Fibroblast of skin of back (primary cell): Measurements from ENCODE around the gene MGLL.

Source experiments
- DNase-seq: peaks from one replicate; pipeline ENCODE4 v3.0.0-alpha.2; 2013

MGLL gene

DNA sequence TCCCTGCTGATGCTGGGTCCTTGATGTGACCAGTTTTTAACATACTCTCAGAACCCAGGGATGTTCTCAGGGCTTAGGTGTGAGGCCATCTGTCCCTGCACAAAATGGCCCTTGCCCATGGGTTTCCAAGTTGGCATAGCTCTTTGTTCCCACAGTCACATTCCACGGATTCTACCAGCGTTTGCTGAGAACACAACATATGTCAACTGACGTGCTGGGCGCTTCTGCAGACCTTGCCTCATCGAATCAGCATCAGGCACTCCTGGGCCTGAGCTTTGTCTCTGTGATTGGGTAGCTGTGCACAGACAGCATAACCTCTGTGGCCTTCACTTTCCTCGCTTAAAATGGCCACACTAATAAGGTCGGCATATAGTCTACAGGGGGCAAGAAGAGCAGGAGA lies 69.0 kb downstream of the MGLL start:
- DNase-seq, result no peak

DNA sequence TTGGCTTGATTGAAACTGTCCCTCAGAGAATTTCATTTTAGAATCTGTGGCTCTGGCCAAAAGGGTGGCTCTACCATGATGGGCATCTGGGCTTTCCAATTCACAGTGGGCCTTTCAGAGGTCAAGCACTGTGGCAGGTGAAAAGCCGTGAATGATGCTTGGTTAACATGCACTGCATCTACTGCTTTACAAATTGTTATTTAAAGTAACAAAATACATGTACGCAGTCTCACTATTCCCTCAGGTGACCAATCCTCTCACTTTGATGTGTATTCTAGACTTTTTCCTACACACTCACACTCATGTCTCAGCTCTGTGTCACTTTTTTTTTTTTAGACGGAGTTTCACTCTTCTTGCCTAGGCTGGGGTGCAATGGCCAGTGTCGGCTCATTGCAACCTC lies 70.5 kb downstream of the MGLL start:
- no peak for DNase-seq

DNA sequence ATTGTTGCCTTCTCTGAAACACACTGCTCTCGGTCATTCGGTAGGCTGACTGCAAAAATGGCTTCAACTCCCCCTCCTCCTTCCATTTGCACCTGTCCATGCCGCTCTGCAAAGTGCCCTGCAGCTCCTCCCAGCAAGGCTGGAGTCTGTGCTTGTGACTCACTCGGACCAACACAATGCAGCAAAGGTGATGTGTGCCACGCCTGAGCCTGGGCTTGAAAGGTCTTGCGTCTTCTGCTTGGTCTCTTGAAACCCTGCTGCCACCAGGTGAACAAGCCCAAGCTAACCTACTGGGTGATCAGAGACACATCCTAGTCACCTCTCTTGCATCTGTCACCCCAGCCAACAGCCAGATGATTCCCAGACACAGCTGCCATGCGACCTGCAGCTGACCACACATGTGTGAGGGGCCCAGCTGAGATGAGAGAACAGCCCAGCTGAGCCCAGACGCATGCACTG lies 71.1 kb downstream of the MGLL start:
- DNase-seq, result no peak

DNA sequence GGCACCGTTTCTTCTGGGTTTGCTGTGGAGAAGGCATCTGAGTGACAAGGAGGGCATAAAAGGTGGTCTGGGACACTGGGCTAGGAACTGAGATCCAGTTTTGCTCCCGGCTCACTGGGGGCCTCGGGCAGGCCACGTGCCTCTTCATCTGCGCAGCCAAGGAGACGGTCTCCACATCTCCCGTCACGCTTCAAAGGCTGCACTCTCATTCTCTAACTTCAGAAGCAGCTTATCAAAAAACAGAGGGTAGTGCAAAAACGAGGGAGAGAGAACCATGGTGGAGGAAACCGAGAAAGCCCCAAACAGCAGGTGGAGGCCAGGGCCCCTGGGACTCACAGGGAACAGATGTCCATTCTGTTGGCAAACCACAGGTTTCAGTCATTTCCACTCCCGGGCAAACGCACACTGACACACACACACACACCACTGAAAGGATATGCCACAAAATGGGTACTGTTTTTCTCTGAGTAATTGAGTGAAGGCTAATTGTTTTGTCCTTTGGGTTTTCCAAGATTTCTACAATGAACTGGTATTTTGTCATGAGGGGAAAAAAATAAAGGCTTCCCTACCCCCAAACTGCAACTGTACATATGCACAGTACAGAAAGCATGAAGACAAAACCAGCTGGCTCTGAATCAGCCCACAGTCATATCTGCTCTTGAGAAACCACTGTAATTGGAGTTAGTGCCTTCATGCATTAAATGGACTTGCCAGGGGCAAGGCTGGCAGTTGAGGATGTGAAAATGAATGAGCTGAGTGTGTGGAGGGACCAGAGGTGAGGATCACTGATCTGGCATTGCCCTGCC lies 71.9 kb downstream of the MGLL start:
- DNase-seq, result peak; percentile 80

DNA sequence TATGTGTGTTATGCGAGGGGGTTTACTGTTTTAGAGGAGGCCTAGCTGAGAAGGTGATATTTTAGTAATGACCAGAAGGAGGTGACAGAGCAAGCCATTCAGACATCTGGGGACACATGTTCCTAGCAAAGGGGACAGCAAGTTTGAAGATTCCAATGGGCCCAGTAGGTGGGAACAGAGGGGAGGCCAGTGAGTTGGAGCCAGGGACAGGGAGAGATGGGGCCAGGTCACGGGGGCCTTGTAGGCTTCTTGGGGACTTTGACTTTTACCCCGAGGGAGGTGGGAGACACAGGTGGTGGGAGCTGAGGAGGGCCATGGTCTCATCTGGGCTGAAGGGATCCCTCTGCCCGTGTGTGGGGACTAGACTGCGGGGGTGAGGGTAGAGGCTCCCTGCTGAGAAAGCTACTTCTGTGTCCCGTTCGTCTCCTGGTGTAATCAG lies 72.5 kb downstream of the MGLL start:
- DNase-seq, result peak; percentile 28

DNA sequence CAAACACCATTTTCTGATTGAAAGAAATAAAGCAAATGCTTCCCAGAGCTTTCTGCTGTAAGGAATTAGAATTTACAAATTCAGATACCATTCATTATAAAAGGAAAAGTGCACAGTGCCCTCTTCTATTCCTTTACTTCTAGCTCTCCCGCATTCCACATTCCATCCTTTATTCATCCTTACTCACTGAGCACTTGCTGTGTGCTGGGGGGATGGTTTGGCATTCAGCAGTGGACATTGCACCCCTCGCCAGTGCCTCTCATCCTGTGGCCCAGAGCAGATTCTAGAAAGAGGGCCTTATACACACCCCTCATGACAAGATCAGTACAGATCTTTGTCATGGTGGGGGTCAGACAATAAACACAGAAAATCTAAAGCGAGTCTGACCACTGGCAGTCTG lies 73.0 kb downstream of the MGLL start:
- peak; percentile 58 for DNase-seq

DNA sequence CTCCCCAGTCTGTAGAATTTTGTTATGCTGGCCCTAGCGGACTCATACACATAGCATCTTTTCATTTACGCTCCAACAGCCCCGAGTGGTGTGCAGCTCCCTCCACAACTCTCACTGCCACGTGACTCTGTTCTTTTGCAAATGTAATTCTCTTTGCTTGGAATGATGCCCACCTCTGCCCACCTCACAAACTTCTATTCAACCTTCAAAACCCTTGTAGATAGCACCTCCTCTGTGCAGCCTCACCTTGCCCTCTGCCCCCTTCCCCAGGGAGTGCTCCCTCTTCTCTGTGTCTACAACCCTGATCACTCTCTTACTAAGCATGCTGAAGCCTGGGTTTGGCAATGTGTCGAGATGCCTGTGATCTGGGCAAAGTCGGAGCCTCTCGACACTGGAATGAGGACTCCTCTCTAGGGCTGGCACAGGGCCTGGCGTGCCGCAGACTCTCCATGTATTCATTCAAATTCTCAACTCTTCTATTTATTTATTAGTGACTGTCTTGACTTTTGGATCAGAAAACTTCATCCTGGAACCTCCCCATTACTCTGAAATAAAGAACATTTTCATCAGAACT lies 73.5 kb downstream of the MGLL start:
- peak; percentile 31 for DNase-seq

DNA sequence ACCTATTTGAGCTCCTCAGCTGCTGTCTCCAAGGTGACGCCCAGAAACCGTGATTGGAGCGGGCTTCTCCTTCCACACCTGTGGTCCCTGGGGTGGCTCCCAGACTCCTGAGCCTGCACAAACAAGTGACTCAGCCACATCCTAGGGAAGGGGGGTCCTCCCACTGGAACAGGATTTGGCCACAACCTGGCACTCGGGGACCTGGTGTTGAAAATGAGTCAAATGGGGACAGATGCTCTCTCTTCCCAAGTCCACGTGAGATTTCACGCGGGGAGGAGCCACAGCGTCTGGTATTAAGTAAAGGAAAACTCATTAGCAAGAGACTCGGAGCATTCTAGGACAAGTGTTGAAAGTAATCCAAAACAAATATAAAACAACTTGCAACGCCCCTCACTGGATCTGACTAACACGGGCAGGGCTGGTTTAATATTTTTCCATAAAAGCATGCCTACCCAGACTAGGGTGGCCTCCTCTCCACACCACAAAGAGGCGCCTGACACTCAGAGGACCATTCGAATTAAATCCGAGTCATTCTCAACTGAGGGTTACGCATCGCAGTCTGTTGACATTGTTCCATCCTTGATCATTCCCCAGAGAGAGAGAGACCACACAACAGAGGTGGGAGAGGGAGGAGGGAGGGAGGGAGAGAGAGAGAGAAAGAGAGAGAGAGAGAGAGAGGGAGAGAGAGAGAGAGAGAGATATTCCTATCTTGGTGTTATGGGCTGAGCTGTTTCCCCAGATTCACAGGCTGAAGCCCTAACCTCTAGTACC lies 74.4 kb downstream of the MGLL start:
- DNase-seq, result peak; percentile 99

DNA sequence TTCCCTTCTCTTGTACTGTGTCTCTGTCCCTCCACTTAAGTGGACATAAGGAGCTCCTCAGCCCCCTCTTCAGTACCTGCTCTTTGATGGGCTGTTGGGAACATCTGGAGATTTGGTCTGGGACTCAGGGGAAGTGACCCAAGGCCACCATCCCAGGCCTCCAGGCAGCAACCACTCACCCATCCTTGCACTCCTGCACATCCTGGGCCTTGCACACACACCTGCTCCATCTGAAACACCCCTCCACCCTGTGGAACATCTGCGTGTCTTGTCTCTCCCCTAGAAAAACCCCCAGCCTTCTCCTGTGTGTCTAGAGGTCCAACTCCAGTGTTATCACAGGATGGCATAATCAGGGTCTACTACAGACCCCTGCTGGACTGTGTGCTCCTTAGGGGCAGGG lies 75.2 kb downstream of the MGLL start:
- DNase-seq, result no peak

DNA sequence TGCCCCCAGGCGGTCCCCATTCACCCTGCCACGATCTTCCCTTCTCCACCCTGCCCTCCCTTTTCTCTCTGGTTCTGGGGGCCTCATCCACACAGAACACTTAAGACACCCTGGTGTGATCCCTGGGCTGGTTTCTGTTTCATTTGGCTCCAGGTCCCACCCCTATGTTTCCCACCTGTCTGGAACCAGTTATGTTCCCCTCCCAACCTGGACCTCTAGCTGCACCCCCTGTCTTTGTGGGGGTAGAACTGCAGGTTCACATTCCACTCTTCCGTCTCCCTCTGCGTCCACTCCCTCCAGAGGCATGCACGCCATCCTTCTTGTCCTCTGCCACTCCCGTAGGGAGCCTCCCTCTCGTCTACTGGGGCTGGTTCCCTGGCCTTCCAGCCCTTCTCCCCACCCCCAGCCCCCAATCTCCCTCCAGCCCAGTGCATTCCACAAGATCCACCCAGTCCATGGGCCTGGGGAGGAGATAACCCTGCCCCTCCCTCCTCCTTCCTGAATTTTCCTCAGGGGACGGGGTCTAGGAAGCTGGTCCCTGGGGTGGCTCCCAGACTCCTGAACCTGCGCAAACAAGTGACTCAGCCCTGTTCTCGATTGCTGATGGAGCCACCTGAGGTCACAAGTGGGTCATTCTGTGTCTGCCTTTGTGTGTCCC lies 75.8 kb downstream of the MGLL start:
- DNase-seq, result peak; percentile 76

DNA sequence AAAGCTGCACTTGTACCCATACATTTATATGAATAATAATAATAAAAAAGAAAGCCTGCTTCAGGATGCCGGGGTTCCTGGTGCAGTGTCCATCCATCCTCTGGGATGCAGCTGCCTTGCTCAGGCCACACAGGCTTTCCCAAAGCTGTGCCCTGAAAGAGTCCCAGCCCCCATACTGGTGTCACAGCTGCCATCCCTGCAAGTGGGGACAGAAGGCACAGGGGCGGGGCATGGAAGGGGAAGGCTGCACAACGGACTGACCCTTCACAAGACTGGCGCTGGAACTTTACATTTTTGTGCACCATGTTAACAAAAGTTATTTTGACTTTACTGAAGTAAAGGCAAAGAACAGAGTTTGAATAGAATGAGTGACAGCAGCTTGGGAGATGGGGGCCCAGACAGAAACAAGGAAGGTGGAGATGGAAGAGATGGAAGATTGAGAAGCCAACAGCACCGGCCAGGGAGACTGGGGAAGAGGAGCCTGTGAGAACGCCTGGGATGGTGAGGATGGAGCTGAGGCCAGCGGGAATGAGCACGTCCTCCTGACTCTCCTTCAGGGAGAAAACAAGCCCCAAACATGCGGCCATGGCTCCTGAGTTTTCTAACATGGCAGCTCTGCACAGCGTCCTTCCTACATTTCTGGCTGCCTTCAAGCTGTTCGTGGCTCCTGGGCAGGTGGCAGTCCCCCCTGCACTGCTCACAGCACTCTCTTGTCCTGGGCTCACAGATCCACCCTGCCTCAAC lies 76.5 kb downstream of the MGLL start:
- DNase-seq, result no peak

DNA sequence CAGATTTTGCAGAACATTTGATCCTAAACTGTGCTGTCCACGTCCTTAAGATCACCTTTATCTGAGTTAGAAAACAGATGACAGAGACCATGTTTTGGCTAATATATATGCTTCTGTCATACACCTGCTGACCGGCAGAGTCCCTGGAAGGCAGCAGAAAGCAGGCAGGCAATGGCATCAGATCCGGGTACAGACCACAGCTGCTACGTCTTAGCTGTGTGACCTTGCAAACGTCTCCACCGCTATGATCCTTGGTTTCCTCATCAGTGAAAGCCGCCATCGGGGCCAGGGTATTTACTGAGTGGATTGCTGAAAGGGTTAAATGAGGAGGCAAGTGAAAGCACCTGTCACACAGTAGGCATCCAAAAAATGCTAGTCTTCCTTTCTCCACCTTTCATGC lies 77.4 kb downstream of the MGLL start:
- DNase-seq, result no peak

DNA sequence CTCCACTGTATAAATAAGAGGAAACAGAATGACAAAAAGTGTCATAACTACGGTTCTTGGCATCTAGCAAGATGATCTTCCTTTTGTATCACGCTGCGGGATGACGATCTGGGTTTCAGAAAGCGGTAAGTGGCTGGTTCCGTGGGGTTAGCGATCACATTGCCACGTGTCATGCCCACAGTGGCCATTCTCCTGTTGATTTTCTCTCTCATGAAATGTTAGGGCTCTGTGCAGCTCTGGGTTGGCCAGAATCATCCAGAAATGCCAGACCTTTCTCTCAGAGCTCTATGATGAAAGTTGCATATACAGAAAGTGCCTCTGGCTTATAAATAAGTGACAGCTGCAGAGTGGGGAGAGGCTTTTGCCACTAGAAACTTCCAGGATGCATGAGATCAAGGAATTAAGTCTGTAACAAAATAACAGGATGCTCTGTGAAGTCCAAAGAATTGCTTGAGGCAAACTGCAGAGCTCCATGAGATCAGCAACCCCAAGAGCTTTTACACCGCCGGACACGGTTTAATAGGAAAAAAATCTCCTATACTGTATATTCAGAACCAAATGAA lies 78.0 kb downstream of the MGLL start:
- no peak for DNase-seq

DNA sequence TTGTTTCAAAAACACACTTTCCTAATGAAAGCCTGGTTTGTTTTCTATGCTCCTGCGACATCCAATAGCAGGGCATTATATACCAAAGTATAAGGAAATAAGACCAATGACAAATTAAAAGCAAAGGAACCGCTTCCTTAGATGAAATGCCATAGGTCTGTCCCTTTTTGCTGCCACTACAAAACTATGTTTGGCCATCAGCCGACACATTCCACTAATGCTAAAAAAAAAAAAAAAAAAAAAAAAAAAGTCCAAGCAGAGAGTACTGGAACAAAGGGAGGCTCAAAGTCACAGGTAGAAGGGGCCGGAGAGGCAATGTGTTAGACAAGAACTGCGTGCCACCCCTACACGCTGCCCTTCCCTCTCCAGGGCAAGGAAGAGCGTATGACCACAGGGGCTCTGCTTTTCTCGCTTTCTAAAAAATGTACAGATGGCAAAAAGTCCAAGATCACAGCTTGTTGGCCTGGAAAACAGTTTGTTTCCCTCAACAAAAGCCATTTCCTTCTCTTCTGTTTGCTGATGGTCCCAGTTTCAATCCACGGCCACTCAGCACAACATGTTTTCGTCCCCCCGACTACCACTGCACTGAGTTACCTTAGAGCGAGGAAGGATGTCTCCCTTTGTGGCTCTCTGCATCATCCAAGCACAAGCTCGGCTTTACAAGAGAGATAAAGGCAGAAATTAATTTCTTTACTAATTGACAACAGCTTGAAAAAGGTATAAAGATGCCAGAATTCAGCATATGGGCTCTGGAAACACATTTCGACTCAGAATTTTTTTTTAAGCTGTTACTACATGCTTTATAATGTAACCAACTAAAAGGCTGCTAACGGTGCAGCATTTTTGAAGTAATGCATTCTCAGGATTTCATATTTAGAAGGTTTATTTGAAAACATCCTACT lies 78.7 kb downstream of the MGLL start:
- DNase-seq, result peak; percentile 41

DNA sequence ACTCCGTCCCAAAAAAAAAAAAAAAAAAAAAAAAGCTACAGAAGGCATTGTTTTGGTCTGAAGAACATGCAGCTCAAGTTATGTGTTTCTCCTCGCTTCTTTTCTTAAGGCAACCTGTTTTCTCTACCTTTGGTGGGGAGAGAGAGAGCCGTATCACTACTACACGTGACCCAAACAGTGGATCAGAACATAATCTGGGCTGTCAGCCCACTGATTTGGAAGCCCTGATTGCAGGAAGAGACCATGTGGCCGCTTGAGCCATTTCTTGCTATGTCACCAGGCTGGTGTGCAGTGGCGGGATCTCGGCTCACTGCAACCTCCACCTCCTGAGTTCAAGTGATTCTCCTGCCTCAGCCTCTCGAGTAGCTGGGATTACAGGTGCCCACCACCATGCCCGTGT lies 79.7 kb downstream of the MGLL start:
- no peak for DNase-seq

DNA sequence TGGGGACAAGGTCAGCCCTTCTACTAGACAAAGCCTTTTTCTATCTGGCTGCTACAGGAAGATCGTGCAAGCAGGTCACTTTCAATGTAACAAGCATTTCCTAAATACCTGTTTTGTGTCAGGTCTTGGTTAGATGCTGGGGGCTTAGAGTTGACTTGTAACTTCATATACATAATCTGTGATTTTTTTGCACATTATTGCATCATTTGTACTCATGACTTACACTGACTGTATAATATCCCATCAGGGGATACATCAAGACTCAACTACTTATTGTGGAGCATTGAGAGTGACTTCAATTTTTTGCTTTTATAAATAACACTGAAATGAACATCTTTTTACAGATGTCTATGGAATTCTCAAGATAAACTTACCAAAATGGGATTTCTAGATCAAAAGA lies 80.6 kb downstream of the MGLL start:
- no peak for DNase-seq

DNA sequence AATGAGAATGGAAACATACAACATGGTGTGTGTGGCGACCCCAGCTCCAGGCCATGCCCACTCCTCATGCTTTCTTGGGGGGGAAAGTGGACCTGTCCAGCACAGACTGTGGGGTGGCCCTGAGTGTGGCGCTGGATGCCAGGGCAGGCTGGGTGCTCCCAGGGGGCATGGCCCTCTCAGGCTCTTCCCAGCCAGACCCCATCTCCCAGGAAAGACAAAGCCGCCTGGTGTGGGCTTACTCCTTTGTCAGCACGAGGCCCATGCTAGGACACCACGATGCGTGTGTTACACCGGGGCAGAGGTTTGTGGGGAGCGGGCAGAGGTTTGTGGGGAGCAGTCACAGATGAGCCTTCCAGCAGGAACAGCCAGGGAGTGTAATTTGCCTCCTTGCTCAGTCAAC lies 81.1 kb downstream of the MGLL start:
- no peak for DNase-seq

DNA sequence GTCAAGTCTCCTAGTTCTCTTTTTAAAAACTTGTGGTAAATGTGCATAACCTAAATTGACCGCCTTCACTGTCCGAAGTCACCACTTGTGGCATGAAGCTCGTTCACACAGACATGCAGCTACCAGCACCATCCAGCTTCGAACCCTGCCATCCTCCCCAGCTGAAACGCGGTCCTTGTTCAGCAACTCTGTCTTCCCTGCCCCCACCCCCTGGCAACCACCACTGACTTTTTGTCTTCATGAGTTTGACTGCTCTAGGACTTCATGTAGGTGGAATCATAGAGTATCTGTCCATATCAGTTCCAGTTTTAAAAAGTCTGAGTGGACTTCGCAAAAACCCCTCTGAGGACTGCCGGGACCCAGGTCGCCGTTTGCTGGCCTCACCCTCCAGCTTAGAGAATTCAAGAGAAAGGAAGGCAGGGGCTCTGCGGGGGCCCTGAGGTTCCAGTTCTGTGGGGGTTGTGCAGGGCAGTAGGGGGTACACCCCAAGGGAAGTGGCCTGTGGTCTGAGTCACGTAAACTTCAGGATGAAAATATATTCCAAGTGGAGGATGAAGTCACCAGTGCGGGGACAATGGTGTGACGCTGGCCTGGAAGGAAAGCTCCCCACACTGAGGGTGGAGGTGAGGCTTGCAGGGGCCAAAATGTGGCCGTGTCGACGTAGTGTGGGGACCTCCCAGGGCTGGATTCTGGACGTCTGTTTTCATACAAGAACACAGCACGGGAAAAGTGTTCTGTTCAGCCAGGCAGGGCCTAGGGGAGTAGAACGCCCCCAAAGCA lies 82.0 kb downstream of the MGLL start:
- peak; percentile 50 for DNase-seq

DNA sequence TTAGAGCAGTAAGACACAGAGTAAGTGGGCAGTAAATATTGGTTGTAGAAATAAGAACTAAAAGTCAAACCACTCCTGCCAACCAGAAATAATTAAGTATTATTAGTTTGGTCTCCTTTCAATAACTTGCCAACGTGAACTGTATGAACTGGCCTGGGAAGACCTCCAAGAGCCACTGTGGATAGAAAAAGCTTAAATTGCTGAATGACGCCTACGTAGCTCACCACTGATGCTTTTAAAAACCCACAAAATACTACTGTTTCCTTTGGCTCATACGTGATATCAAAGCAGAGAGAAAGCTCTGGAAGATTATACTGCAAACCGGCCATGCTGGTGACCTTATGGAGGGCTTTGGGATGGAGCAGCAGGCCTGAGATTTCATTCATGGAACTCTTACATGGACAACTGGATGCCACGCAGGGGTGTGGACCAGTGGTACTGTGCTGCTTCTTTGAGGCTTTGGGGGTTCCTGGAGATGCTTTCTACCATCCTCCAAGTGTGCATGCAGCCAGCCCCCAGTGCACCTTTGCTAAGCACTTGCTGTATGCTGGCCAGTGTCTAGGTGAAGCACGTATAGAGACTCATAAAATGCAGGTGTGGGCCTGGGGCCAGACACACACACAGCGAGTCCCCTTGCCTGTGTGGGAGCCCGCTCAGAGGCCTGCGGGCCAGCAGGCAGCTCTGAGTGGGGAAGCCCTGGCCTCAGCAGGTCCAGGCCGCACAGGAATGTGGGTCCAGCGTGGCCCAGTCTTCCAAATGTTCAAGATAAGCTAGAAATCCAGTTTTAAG lies 82.8 kb downstream of the MGLL start:
- no peak for DNase-seq
